Spinal cord (tissue), 10 donors: ENCODE results near the gene CREB5. TPM values are rescaled to one million over a fixed set of nuclear protein-coding genes. Genes with fewer than 3 reads are reported as not detected.

Experiments
- DNase-seq, 6 donors: peaks; one replicate each; pipeline versions ENCODE4 v3.0.0 to v3.0.0-alpha.2; 2013 to 2015; ENCODE audit warnings: low spot score in 6 of 6, low read depth in 4 of 6
- H3K27ac ChIP-seq: one replicate; pipeline ENCODE4 v1.5.1; 2013; ENCODE audit warnings: low read depth, low read length, control low read depth
- H3K27me3 ChIP-seq: one replicate; pipeline ENCODE4 v1.6.1; 2013; ENCODE audit warnings: low read length; ENCODE audit not compliant: control insufficient read depth, insufficient read depth
- H3K36me3 ChIP-seq: one replicate; pipeline ENCODE4 v1.6.1; 2013; ENCODE audit warnings: low read length; ENCODE audit not compliant: control insufficient read depth, insufficient read depth
- H3K4me1 ChIP-seq: one replicate; pipeline ENCODE4 v1.6.1; 2013; ENCODE audit warnings: low read length; ENCODE audit not compliant: control insufficient read depth, insufficient read depth
- H3K4me3 ChIP-seq: one replicate; pipeline ENCODE4 v1.5.1; 2013; ENCODE audit warnings: low read depth, low read length, control low read depth
- H3K9me3 ChIP-seq: one replicate; pipeline ENCODE4 v1.6.1; 2013; ENCODE audit warnings: low read length; ENCODE audit not compliant: control insufficient read depth, insufficient read depth
- WGBS: methylation state at CpG from one replicate; pipeline ENCODE4 v1.1.5; 2013; ENCODE audit warnings: missing lambda C conversion rate; ENCODE audit not compliant: insufficient coverage; 5-methylcytosine and 5-hydroxymethylcytosine counted together
- polyA plus RNA-seq, 2 donors: library from polyadenylated mRNA; unstranded; fragments of 120-200 nt; gene quantifications; one replicate each; pipeline ENCODE4 v1.2.1, GENCODE V29; 2013; ENCODE audit not compliant: insufficient read length in 2 of 2
- total RNA-seq, 2 donors: library from RNA; depleted of rRNA in 1 of 2; stranded (reverse); fragments of 120-200 nt in 1 of 2; fragments of >200 nt in 1 of 2; gene quantifications; one replicate each; pipeline versions ENCODE4 v1.2.3 to v1.2.4, GENCODE V29; 2013 to 2014
- donor health status: healthy.

The CREB5 gene
- total and polyA plus RNA-seq, 4 donors = 15.3 to 34.3 (median 17.0) TPM

GRCh38 chr7:28678431-28678965 lies 266.2 kb downstream of the CREB5 start:
- H3K27me3 ChIP-seq = no peaks in the 10 kb centered on the region
- no peak overlapping the region for H3K27ac ChIP-seq
- H3K9me3 ChIP-seq = no peaks in the 10 kb centered on the region
- WGBS = no CpG with 5 or more reads among the region's 2 CpGs
- DNase-seq = no peak
- no peak overlapping the region for H3K4me3 ChIP-seq
- H3K36me3 ChIP-seq = no peaks in the 10 kb centered on the region
- H3K4me1 ChIP-seq = peaks cover 5% of the 10 kb centered on the region

GRCh38 chr7:28681693-28682310 lies 269.5 kb downstream of the CREB5 start:
- no peak for DNase-seq
- WGBS = 90% methylated on average over 2 of the region's 5 CpGs
- Histone ChIP-seq H3K9me3 (no peaks in the 10 kb centered on the region), H3K27me3 (peaks cover 2% of the 10 kb centered on the region), H3K36me3 (no peaks in the 10 kb centered on the region), H3K4me3 (no peak overlapping the region), H3K27ac (no peak overlapping the region), H3K4me1 (peaks cover 18% of the 10 kb centered on the region)

- peak in 1 of 6 donors; percentile 39 for DNase-seq
- WGBS = 33% methylated on average over 1 of the region's 8 CpGs
- Histone ChIP-seq H3K27me3 (peaks cover 2% of the 10 kb centered on the region), H3K4me3 (no peak overlapping the region), H3K27ac (no peak overlapping the region), H3K36me3 (no peaks in the 10 kb centered on the region), H3K9me3 (no peaks in the 10 kb centered on the region), H3K4me1 (peaks cover 18% of the 10 kb centered on the region)
These were observed 270.5 kb downstream of the CREB5 start for GRCh38 chr7:28682801-28683200.

- peak overlapping the region; percentile 98 for H3K27ac ChIP-seq
- H3K36me3 ChIP-seq = no peaks in the 10 kb centered on the region
- H3K27me3 ChIP-seq = peaks cover 2% of the 10 kb centered on the region
- DNase-seq = peak in 1 of 6 donors; percentile 29
- 42% methylated on average over 2 of the region's 5 CpGs for WGBS
- peaks cover 25% of the 10 kb centered on the region for H3K4me1 ChIP-seq
- no peak overlapping the region for H3K4me3 ChIP-seq
- H3K9me3 ChIP-seq = no peaks in the 10 kb centered on the region
These were observed 272.4 kb downstream of the CREB5 start for GRCh38 chr7:28684650-28685241.

- H3K4me3 ChIP-seq = peak overlapping the region; percentile 82
- no peaks in the 10 kb centered on the region for H3K36me3 ChIP-seq
- no peaks in the 10 kb centered on the region for H3K9me3 ChIP-seq
- H3K4me1 ChIP-seq = peaks cover 25% of the 10 kb centered on the region
- peak overlapping the region; percentile 98 for H3K27ac ChIP-seq
- no peak for DNase-seq
- WGBS = 42% methylated on average over 7 of the region's 7 CpGs
- H3K27me3 ChIP-seq = peaks cover 2% of the 10 kb centered on the region
These were observed 272.9 kb downstream of the CREB5 start for GRCh38 chr7:28685242-28685643.

- Histone ChIP-seq H3K9me3 (no peaks in the 10 kb centered on the region), H3K4me1 (peaks cover 25% of the 10 kb centered on the region), H3K4me3 (peak overlapping the region; percentile 82), H3K27me3 (peaks cover 2% of the 10 kb centered on the region), H3K27ac (peak overlapping the region; percentile 98), H3K36me3 (no peaks in the 10 kb centered on the region)
- WGBS = 13% methylated on average over 8 of the region's 15 CpGs
- peak; percentile 92 to 99 (median 94) for DNase-seq
These were observed 273.5 kb downstream of the CREB5 start for GRCh38 chr7:28685644-28686417.

- H3K36me3 ChIP-seq = no peaks in the 10 kb centered on the region
- peak overlapping the region; percentile 82 for H3K4me3 ChIP-seq
- H3K9me3 ChIP-seq = no peaks in the 10 kb centered on the region
- H3K27me3 ChIP-seq = peaks cover 2% of the 10 kb centered on the region
- H3K27ac ChIP-seq = peak overlapping the region; percentile 98
- WGBS = under 1% methylated on average over 9 of the region's 12 CpGs
- peak in 5 of 6 donors; percentile 60 to 89 (median 76) for DNase-seq
- H3K4me1 ChIP-seq = peaks cover 25% of the 10 kb centered on the region
These were observed 274.1 kb downstream of the CREB5 start for GRCh38 chr7:28686418-28686800.

GRCh38 chr7:28687537-28687936 lies 275.2 kb downstream of the CREB5 start:
- Histone ChIP-seq H3K27me3 (peaks cover 2% of the 10 kb centered on the region), H3K9me3 (no peaks in the 10 kb centered on the region), H3K27ac (peak overlapping the region; percentile 98), H3K36me3 (no peaks in the 10 kb centered on the region), H3K4me1 (peaks cover 25% of the 10 kb centered on the region), H3K4me3 (peak overlapping the region; percentile 82)
- DNase-seq = no peak
- WGBS = no CpG with 5 or more reads among the region's 4 CpGs

- H3K27me3 ChIP-seq = peaks cover 2% of the 10 kb centered on the region
- DNase-seq = peak in 1 of 6 donors; percentile 33
- H3K9me3 ChIP-seq = no peaks in the 10 kb centered on the region
- no peaks in the 10 kb centered on the region for H3K36me3 ChIP-seq
- WGBS = 50% methylated on average over 1 of the region's 2 CpGs
- H3K4me3 ChIP-seq = peak overlapping the region; percentile 82
- H3K27ac ChIP-seq = peak overlapping the region; percentile 98
- H3K4me1 ChIP-seq = peaks cover 24% of the 10 kb centered on the region
These were observed 275.9 kb downstream of the CREB5 start for GRCh38 chr7:28688174-28688573.
